ENCODE measurements around the gene DOK6. TPM values are rescaled to one million over a fixed set of nuclear protein-coding genes. Genes with fewer than 3 reads are reported as not detected.
"Not testable (repeated sequence)": the region's sequence is repeated elsewhere in the genome, so short reads cannot be mapped to it uniquely, and the experiment has no call there.

The DOK6 gene
- total RNA-seq, 2 donors from 2014 or later = 9.0 to 11.2 TPM

- no peak for DNase-seq
- no peak for ATAC-seq
These were observed 257.4 kb downstream of the DOK6 start for GRCh38 chr18:69658103-69658502.

GRCh38 chr18:69658685-69659084 is 258.0 kb downstream of the DOK6 start:
- ATAC-seq (no peak), DNase-seq (no peak)
- intact Hi-C loops (cut with DNase I) = no loop called here

More at GRCh38 chr18:69658103-69658502, 257.4 kb downstream of the DOK6 start:
- intact Hi-C loops (cut with DNase I) = no loop called here

DNA sequence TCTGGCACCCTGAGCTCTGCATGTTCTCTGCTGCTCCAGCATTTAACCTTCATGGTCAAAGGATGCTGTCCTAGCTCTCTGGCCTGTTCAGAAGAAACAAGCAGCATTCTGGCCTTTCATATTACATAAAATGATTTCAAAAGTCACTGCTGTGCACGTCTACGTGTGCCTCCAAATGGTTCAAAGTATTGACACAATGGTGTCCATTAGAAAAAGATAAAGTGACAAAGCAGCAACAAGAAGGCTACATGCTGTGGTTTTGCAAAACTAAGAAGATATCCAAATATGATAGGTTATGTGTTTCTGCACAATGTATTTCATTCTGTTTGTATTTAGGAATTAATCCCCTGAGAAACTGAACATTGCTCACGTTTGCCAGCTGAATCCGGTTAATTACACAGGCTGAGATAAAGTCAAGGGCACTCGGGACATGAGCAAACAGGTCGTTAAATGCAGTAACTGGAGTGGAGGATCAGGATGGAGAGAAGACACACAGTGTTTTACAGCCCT is 258.5 kb downstream of the DOK6 start:
- ATAC-seq (no peak), DNase-seq (no peak)
- intact Hi-C loops (cut with DNase I) = no loop called here

- intact Hi-C loops (cut with DNase I); ATAC-seq; DNase-seq: not testable (repeated sequence)
These were observed 261.4 kb downstream of the DOK6 start for GRCh38 chr18:69662090-69662489.

DNA sequence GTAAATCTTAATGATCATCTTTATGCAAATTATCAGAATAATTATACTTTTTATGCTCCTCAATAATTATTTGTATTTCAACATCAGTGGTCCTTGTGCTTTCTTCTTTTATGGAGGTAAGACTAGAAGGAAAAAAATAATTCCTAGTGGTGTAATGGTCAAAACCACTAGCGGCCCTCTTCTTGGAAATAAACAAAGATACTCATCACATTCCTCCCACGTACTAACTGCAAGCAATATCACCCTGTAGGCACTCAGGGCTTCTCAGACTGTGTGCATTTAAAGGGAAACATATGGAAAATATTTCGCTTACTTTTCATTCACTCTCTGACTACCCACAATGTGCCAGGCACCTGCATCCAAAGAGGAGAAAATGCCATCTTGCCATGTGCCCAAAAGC is 263.7 kb downstream of the DOK6 start:
- DNase-seq (no peak), ATAC-seq (no peak)
- intact Hi-C loops (cut with DNase I) = no loop called here

DNA sequence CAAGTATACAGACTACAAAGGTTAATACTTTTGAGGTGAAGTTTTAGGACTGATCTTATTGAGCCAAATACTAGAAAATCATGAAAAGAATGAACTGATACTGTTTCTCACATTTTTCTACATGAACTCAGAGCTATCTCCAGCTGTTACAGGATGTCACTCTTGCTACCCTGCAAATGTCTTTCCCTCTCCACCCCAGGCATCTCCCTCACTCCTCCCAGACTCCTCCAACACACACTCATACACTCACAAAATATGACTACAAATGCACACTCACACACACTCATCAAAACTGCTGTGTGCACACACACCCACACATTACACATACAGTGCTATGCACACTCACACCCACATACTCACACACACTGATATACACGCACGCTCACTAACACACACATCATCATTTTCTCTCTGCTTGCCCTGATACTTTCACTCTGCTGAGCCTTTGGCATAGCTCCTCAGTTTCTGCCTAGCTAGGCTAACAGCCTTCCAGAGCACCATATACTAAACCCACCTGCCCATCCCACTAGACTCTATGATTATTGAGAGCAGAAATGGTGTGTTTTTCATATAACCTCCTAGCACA is 273.7 kb downstream of the DOK6 start:
- no peak for DNase-seq
- ATAC-seq = no peak
- intact Hi-C loops (cut with DNase I) = no loop called here

- intact Hi-C loops (cut with DNase I) = no loop called here
- DNase-seq (no peak), ATAC-seq (no peak)
These were observed 274.3 kb downstream of the DOK6 start for GRCh38 chr18:69674966-69675365.

GRCh38 chr18:69677595-69677994 is 276.9 kb downstream of the DOK6 start:
- ATAC-seq = no peak
- intact Hi-C loops (cut with DNase I) = no loop called here
- DNase-seq = no peak

- no peak for DNase-seq
- no peak for ATAC-seq
- intact Hi-C loops (cut with DNase I) = no loop called here
These were observed 279.4 kb downstream of the DOK6 start for GRCh38 chr18:69680123-69680522.

- intact Hi-C loops (cut with DNase I) = no loop called here
These were observed 282.5 kb downstream of the DOK6 start for GRCh38 chr18:69683176-69683575.

DNA sequence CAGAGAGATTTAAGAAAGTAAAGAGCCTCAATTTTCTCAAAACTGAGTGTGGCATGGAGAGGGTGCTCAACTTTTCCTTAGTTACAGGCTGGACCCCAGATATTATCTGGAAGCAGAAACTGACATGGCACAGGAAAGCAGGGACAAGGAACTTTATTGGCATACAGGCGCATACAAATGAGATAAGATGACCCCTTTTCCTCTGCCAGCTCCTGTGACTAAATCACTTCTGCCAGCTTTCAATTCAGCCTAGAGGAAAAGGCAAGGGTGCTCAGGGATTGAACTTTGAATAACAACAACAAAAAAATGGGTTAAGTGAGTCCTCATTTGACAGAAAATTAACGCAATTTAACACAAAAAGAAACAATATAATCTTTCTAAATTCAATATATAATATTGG is 284.1 kb downstream of the DOK6 start:
- DNase-seq (no peak), ATAC-seq (peak in 1 of 2 donors; percentile 38)
- intact Hi-C loops (cut with DNase I) = no loop called here

More at GRCh38 chr18:69683176-69683575, 282.5 kb downstream of the DOK6 start:
- DNase-seq (no peak), ATAC-seq (no peak)

GRCh38 chr18:69686861-69687260 is 286.2 kb downstream of the DOK6 start:
- ATAC-seq (no peak), DNase-seq (no peak)
- intact Hi-C loops (cut with DNase I) = no loop called here

GRCh38 chr18:69689121-69689759 is 288.6 kb downstream of the DOK6 start:
- no peak for ATAC-seq
- no peak for DNase-seq
- intact Hi-C loops (cut with DNase I) = no loop called here

DNA sequence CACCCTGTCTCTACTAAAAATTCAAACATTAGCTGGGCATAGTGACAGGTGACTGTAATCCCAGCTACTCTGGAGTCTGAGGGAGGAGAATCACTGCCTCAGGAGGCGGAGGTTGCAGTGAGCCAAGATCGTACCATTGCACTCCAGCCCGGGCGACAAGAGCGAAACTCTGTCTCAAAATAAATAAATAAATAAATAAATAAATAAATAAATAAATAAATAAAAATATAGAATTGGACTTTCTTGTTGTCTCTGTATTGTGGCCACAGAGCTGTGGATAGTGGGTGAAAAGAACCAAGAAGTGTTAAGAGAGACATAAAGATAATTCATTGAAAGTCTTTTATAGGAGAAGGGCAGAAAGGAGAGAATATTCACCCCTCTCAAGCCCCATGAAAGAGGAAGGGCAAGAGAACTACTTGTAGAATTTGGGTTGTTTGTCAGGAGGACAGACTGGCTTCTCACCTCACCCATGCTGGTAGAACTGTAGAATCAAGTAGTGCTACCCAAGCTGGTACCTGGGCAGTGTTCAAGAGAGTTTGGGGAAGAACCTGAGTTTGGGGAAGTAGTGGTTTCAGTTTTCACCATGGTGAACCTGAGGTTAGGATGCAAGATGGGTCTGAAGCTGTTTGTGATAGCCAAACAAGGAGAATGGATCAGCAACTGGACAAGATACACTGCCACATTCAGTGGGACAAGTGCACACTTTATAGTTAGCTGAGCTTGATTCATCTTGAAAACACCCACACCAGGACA is 290.5 kb downstream of the DOK6 start:
- DNase-seq (no peak), ATAC-seq (no peak)
- intact Hi-C loops (cut with DNase I) = no loop called here

DNA sequence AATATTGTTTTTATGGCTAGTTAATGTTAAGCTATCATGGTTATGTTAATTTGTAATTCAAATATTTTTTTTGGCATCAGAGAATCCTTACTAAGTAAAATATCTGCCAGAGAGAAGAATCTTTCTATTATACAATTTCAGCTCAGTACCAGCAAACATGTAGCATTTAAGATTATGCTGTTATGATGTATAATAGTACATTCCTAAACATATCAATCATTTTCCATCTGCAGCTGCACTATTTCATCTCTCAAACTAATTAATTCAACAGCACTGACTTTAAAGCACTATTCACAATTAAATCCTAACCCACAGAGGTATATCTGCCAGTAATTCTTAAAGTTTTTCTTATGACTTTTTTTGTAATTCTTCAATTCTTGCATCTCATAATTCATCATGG is 296.4 kb downstream of the DOK6 start:
- DNase-seq (no peak), ATAC-seq (no peak)
- intact Hi-C loops (cut with DNase I) = no loop called here

GRCh38 chr18:69697689-69698088 is 297.0 kb downstream of the DOK6 start:
- DNase-seq = no peak
- intact Hi-C loops (cut with DNase I) = no loop called here
- no peak for ATAC-seq

DNA sequence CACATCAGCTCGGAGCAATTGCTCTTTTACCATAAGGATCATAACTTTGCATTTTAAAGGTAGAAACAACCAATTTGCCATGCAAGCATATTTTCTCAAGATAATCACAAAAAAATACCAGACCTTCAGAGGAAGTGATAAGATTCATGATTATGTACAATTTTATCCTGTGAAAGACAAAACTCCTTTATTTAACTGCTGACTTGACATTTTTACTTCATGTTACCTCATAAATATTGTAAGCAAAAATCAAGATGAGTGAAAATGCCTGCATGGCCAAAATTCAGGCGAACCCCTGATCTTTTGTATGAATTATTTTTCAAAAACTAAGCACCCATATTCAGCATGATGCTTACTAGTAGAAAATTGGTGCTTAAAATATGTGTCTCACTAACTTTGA is 300.6 kb downstream of the DOK6 start:
- ATAC-seq (no peak), DNase-seq (no peak)
- intact Hi-C loops (cut with DNase I) = no loop called here

DNA sequence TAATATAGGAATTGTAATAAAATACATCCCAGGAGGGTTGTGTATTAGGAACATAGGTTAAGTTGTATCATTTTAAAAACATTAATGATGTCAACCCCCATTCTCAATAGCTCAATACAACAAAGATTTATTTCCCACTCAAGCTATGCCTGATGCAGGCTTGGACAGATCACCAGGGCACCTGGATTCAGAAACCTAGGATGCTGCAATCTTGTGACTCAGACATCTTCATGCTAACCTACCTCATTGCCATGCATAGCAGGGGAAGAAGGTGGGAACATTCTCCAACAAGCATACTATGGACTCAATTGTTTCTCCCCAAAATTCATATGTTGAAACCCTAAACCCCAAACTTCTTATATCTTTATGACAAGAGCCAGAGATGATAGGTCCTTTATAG is 302.8 kb downstream of the DOK6 start:
- intact Hi-C loops (cut with DNase I) = no loop called here
- no peak for DNase-seq
- ATAC-seq = no peak

- intact Hi-C loops (cut with DNase I) = no loop called here
- no peak for DNase-seq
- ATAC-seq = no peak
These were observed 305.3 kb downstream of the DOK6 start for GRCh38 chr18:69705987-69706386.

GRCh38 chr18:69708844-69709243 is 308.2 kb downstream of the DOK6 start:
- intact Hi-C loops (cut with DNase I) = no loop called here
- no peak for ATAC-seq
- DNase-seq = no peak

All from left cardiac atrium (tissue), 4 donors.